PC-3 (cell line): ENCODE data around the gene BPIFB1.

Experiments used
- EZH2 ChIP-seq: fragments of 300-600 bp; sonication (generic); IDR thresholded peaks from one replicate; pipeline ENCODE4 v1.6.1; 2017; ENCODE audit warnings: antibody characterized with exemption, mild to moderate bottlenecking, low read length; ENCODE audit not compliant: unreplicated experiment
- EZH2phosphoT487 ChIP-seq: fragments of 300-600 bp; sonication (generic); IDR thresholded peaks from 2 replicates; pipeline ENCODE4 v1.6.1; 2018; ENCODE audit warnings: mild to moderate bottlenecking, antibody characterized with exemption, low read length, borderline replicate concordance
- TF ChIP-seq, protein P1 (sequence below): fragments of 300-600 bp; sonication (generic); conservative IDR thresholded peaks from 2 replicates; pipeline ENCODE4 v1.5.1; 2017; ENCODE audit warnings: antibody characterized with exemption, low read depth, mild to moderate bottlenecking, low read length

DNA sequence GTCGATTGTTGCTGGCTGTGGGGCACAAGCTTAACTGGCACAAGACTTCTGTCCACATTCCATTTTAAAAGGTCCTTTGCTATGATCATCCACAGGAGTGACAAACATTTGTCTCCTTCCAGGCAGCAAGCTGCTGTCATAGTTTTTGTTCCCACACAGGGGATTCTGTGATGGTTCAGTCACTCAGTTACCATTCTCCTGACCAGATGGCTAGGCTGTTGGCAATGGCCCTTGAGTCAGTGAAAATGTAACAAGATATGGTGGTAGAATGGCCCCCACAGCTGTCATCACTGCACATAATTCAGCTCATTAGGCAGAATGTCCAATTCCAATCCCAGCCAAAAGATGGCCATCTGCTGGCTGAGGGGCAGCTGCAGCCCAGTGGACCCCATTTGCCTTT lies 33.6 kb upstream of the BPIFB1 start:
- TF ChIP-seq, protein P1, sequence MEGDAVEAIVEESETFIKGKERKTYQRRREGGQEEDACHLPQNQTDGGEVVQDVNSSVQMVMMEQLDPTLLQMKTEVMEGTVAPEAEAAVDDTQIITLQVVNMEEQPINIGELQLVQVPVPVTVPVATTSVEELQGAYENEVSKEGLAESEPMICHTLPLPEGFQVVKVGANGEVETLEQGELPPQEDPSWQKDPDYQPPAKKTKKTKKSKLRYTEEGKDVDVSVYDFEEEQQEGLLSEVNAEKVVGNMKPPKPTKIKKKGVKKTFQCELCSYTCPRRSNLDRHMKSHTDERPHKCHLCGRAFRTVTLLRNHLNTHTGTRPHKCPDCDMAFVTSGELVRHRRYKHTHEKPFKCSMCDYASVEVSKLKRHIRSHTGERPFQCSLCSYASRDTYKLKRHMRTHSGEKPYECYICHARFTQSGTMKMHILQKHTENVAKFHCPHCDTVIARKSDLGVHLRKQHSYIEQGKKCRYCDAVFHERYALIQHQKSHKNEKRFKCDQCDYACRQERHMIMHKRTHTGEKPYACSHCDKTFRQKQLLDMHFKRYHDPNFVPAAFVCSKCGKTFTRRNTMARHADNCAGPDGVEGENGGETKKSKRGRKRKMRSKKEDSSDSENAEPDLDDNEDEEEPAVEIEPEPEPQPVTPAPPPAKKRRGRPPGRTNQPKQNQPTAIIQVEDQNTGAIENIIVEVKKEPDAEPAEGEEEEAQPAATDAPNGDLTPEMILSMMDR: no peak
- TF ChIP-seq EZH2phosphoT487 (no peak), EZH2 (no peak)
